ENCODE data around the gene PLSCR1.
"Not testable (repeated sequence)": the region's sequence is repeated elsewhere in the genome, so short reads cannot be mapped to it uniquely, and the experiment has no call there.

PLSCR1 gene

GRCh38 chr3:146511402-146512134 is 32.8 kb downstream of the PLSCR1 start:
- no peak for DNase-seq

- DNase-seq = no peak
Observed at GRCh38 chr3:146507331-146508120, 36.9 kb downstream of the PLSCR1 start.

DNA sequence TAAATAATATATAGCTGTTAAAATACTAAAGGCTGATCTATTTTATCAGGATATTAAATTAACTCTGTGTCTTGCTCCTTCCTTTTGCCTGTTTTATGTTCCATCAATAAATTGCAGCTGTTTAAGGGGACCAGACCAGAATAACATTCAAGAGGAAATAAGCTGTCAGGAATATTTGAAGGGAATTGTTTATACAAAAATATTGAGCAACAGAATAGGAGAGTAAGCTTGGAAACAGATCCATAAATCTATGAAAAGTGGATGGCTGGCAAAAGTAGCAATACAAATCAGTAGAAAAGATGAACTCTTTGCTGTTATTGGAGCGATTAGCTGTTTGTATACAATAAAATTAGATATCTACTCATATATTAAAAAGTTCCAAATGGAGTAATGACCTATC is 38.9 kb downstream of the PLSCR1 start:
- no peak for DNase-seq

GRCh38 chr3:146504498-146505197 is 39.8 kb downstream of the PLSCR1 start:
- DNase-seq = no peak

GRCh38 chr3:146503461-146504202 is 40.8 kb downstream of the PLSCR1 start:
- no peak for DNase-seq

- no peak for DNase-seq
Observed at GRCh38 chr3:146502887-146503460, 41.4 kb downstream of the PLSCR1 start.

DNA sequence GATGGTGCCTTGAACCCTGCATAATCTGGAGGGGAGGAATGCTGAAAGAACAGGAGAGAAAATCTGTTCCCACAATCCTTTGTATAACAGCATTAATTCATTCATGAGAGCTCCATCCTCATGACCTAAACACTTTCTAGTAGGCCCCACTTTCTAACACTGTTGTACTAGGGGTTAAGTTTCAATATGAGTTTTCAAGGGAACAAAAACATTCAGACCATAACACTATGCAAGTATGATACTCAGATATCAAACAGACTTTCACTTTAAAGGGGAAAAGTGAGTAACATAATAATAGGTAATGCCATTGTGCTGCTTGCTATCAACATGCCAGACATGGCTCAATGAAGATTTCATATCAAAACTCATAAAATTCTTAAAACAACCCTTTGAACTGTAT is 42.7 kb downstream of the PLSCR1 start:
- no peak for DNase-seq

DNA sequence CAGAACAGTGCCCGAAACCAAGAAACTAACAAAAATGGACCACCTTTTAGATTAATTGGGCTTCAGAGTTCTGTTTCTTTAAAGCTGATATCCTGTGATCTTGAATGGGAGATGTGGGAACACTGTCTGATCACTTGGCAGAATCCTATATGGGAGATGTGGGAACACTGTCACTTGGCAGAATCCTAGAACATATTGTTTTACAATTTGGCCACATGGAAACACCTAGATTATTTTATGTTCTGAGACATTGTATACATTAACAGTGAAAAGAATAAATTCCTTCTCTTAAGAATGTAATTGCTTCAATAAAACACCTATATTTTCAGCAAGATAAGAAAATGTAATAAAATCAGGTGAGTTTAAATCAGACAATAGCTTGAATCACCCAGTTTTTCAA is 44.7 kb downstream of the PLSCR1 start:
- DNase-seq = no peak

- DNase-seq = no peak
Observed at GRCh38 chr3:146498002-146498736, 46.2 kb downstream of the PLSCR1 start.

- DNase-seq = not testable (repeated sequence)
Observed at GRCh38 chr3:146497145-146497843, 47.1 kb downstream of the PLSCR1 start.

- DNase-seq = no peak
Observed at GRCh38 chr3:146496726-146497125, 47.7 kb downstream of the PLSCR1 start.

DNA sequence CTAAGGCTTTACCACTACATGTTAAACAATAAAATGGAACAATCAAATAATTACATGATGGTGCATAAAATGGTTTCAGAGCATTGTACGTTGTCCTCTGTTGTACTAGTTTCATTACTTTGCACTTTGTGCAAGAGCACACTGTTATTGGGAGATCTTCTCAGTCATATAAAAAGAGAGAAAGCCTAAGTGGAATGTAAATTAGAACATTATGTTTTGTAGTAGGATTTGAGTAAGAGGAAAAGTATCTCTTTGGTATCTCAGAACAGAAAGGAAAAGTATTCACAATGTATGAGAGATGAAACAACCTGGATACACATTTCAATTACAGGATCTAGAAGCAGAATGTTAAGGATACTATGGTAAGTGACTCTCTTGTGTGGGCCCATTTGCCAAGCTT is 48.2 kb downstream of the PLSCR1 start:
- DNase-seq = no peak

GRCh38 chr3:146493761-146494160 is 50.6 kb downstream of the PLSCR1 start:
- DNase-seq = no peak

GRCh38 chr3:146493221-146493620 is 51.2 kb downstream of the PLSCR1 start:
- no peak for DNase-seq

GRCh38 chr3:146491303-146491702 is 53.1 kb downstream of the PLSCR1 start:
- DNase-seq = no peak

GRCh38 chr3:146485297-146485696 is 59.1 kb downstream of the PLSCR1 start:
- DNase-seq = no peak

GRCh38 chr3:146476094-146476740 is 68.2 kb downstream of the PLSCR1 start:
- DNase-seq = no peak

GRCh38 chr3:146474976-146475375 is 69.4 kb downstream of the PLSCR1 start:
- not testable (repeated sequence) for DNase-seq

GRCh38 chr3:146473726-146474125 is 70.7 kb downstream of the PLSCR1 start:
- DNase-seq = no peak

DNA sequence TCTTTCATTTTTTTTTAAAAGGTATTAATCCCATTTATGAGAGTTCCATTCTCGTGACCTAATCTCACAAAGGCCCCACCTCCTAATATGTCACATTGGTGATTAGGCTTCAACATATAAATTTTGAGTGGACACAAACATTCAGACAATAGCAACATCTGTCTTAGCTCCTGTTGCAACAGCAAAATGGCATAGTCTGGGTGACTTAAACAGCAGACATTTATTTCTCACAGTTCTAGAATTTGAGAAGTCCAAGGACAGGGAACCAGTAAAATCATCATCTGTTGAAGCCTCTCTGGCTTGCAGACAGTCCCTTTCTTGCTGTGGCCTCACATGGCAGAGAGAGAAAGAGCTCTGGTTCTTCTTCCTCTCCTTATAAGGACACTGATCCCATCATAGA is 71.8 kb downstream of the PLSCR1 start:
- DNase-seq = no peak
